ENCODE results near the gene C20orf202. TPM values are rescaled to one million over a fixed set of nuclear protein-coding genes. Genes with fewer than 3 reads are reported as not detected.

C20orf202 gene
- total RNA-seq, 1 experiment from 2014 or later = not detected

GRCh38 chr20:1199212-1199873 lies 3.9 kb upstream of the C20orf202 start:
- POLR2A ChIA-PET (ENCODE audit: unreplicated experiment) = no interaction called here
- 0 out of 2 replicates have a peak, but pooled peaks cover 10% of the 10 kb centered on the region for H3K27me3 ChIP-seq (ENCODE audit: low read length)
- no peak overlapping the region for H2AFZ ChIP-seq (ENCODE audit: low read length)
- H3K9me2 ChIP-seq (replicated peaks; ENCODE audit: low read length) = no peaks in the 10 kb centered on the region
- H4K20me1 ChIP-seq (ENCODE audit: low read length) = no peaks in the 10 kb centered on the region
- no peak overlapping the region for H3K9ac ChIP-seq (ENCODE audit: low read length)
- H3K4me1 ChIP-seq (ENCODE audit: insufficient read depth, low read length) = peaks cover 5% of the 10 kb centered on the region; the same call in 1 of the 2 replicates
- DNase-seq (no peak), ATAC-seq (no peak)
- BruUV-seq (replicated peaks) = no TSS peak
- intact Hi-C loops (cut with micrococcal nuclease) = no loop called here
- no peaks in the 10 kb centered on the region for H3K36me3 ChIP-seq (ENCODE audit: low read depth, low read length)
- no peak overlapping the region for H3K4me2 ChIP-seq (ENCODE audit: low read length)
- H3K27ac ChIP-seq (ENCODE audit: low read length) = no peak overlapping the region
- no peak overlapping the region for H3K4me3 ChIP-seq (ENCODE audit: low read length)
- no peaks in the 10 kb centered on the region for H3F3A ChIP-seq (ENCODE audit: low read length, unreplicated experiment)
- no peaks in the 10 kb centered on the region for H3K79me2 ChIP-seq (ENCODE audit: low read length)
- H3K9me3 ChIP-seq (ENCODE audit: low read length) = no peaks in the 10 kb centered on the region
- CTCF ChIA-PET = no interaction called here
- TF ChIP-seq EZH2phosphoT487 (IDR thresholded peaks at IDR 0.05; ENCODE audit: borderline replicate concordance, low read length) = no peak
- no peak for TF ChIP-seq CTCF (conservative IDR thresholded peaks at IDR 0.05; ENCODE audit: low read depth, low read length)
- no peak for TF ChIP-seq EZH2 (IDR thresholded peaks at IDR 0.05; ENCODE audit: low read length, unreplicated experiment)

- no TSS peak for BruUV-seq (replicated peaks)
- Histone ChIP-seq H3K4me2 (ENCODE audit: low read length) (no peak overlapping the region), H3K9ac (ENCODE audit: low read length) (no peak overlapping the region), H3K9me2 (replicated peaks; ENCODE audit: low read length) (no peaks in the 10 kb centered on the region), H2AFZ (ENCODE audit: low read length) (no peak overlapping the region), H3F3A (ENCODE audit: low read length, unreplicated experiment) (no peaks in the 10 kb centered on the region), H3K4me3 (ENCODE audit: low read length) (no peak overlapping the region), H4K20me1 (ENCODE audit: low read length) (no peaks in the 10 kb centered on the region), H3K27me3 (ENCODE audit: low read length) (0 out of 2 replicates have a peak, but pooled peaks cover 10% of the 10 kb centered on the region), H3K9me3 (ENCODE audit: low read length) (no peaks in the 10 kb centered on the region), H3K79me2 (ENCODE audit: low read length) (no peaks in the 10 kb centered on the region), H3K36me3 (ENCODE audit: low read depth, low read length) (no peaks in the 10 kb centered on the region), H3K27ac (ENCODE audit: low read length) (no peak overlapping the region), H3K4me1 (ENCODE audit: insufficient read depth, low read length) (peaks cover 5% of the 10 kb centered on the region; the same call in 1 of the 2 replicates)
- no peak for ATAC-seq
- ChIA-PET CTCF (no interaction called here), POLR2A (ENCODE audit: unreplicated experiment) (no interaction called here)
- intact Hi-C loops (cut with micrococcal nuclease) = no loop called here
- DNase-seq = no peak
- TF ChIP-seq EZH2phosphoT487 (IDR thresholded peaks at IDR 0.05; ENCODE audit: borderline replicate concordance, low read length) (no peak), CTCF (conservative IDR thresholded peaks at IDR 0.05; ENCODE audit: low read depth, low read length) (no peak), EZH2 (IDR thresholded peaks at IDR 0.05; ENCODE audit: low read length, unreplicated experiment) (no peak)
Measured at GRCh38 chr20:1199964-1200363, 3.3 kb upstream of the C20orf202 start.

GRCh38 chr20:1203630-1204029 lies 376 bp downstream of the C20orf202 start:
- H3K4me3 ChIP-seq (ENCODE audit: low read length) = no peak overlapping the region
- BruUV-seq (replicated peaks) = no TSS peak
- no peak overlapping the region for H3K27ac ChIP-seq (ENCODE audit: low read length)
- H4K20me1 ChIP-seq (ENCODE audit: low read length) = no peaks in the 10 kb centered on the region
- H3K9ac ChIP-seq (ENCODE audit: low read length) = no peak overlapping the region
- H2AFZ ChIP-seq (ENCODE audit: low read length) = no peak overlapping the region
- DNase-seq (no peak), ATAC-seq (no peak)
- POLR2A ChIA-PET (ENCODE audit: unreplicated experiment) = interaction anchor here (0.6 kb wide), 3 partner anchors 23 to 1707 kb away, joined by 4 to 18 read pairs (median 5); no protein-coding TSS in a partner anchor
- H3F3A ChIP-seq (ENCODE audit: low read length, unreplicated experiment) = no peaks in the 10 kb centered on the region
- CTCF ChIA-PET = interaction anchor here (0.6 kb wide), 2 partner anchors 14 to 263 kb away, joined by 3 to 4 read pairs; partner anchors contain the start of gene NSFL1C
- no peaks in the 10 kb centered on the region for H3K9me3 ChIP-seq (ENCODE audit: low read length)
- H3K36me3 ChIP-seq (ENCODE audit: low read depth, low read length) = no peaks in the 10 kb centered on the region
- H3K27me3 ChIP-seq (ENCODE audit: low read length) = no peaks in the 10 kb centered on the region
- intact Hi-C loops (cut with micrococcal nuclease) = no loop called here
- no peaks in the 10 kb centered on the region for H3K79me2 ChIP-seq (ENCODE audit: low read length)
- peaks cover 5% of the 10 kb centered on the region; the same call in 1 of the 2 replicates for H3K4me1 ChIP-seq (ENCODE audit: insufficient read depth, low read length)
- H3K4me2 ChIP-seq (ENCODE audit: low read length) = no peak overlapping the region
- no peaks in the 10 kb centered on the region for H3K9me2 ChIP-seq (replicated peaks; ENCODE audit: low read length)
- no peak for TF ChIP-seq CTCF (conservative IDR thresholded peaks at IDR 0.05; ENCODE audit: low read depth, low read length)
- TF ChIP-seq EZH2 (IDR thresholded peaks at IDR 0.05; ENCODE audit: low read length, unreplicated experiment) = no peak
- no peak for TF ChIP-seq EZH2phosphoT487 (IDR thresholded peaks at IDR 0.05; ENCODE audit: borderline replicate concordance, low read length)
